Rectal smooth muscle tissue (tissue), 1 donor: ENCODE results near the gene EYS.
"Not testable (repeated sequence)": the region's sequence is repeated elsewhere in the genome, so short reads cannot be mapped to it uniquely, and the experiment has no call there.

Experiments
- H3K27ac ChIP-seq: one replicate; pipeline ENCODE4 v1.7.0; 2013; ENCODE audit warnings: low read depth, low read length, inconsistent platforms
- H3K27me3 ChIP-seq: one replicate; pipeline ENCODE4 v1.7.0; 2013; ENCODE audit warnings: low read length; ENCODE audit not compliant: control insufficient read depth, insufficient read depth
- H3K36me3 ChIP-seq: one replicate; pipeline ENCODE4 v1.7.0; 2013; ENCODE audit warnings: low read length; ENCODE audit not compliant: control insufficient read depth, insufficient read depth
- H3K4me1 ChIP-seq: one replicate; pipeline ENCODE4 v1.7.0; 2013; ENCODE audit warnings: low read length; ENCODE audit not compliant: control insufficient read depth, insufficient read depth
- H3K4me3 ChIP-seq: one replicate; pipeline ENCODE4 v1.7.0; 2013; ENCODE audit warnings: low read length
- H3K9ac ChIP-seq: one replicate; pipeline ENCODE4 v1.7.0; 2013; ENCODE audit warnings: low read length

EYS gene

GRCh38 chr6:64030950-64031618, 1675.9 kb downstream of the EYS start:
- not testable (repeated sequence) for H3K4me1 ChIP-seq, H3K27me3 ChIP-seq, H3K36me3 ChIP-seq, H3K9ac ChIP-seq, H3K27ac ChIP-seq, H3K4me3 ChIP-seq

DNA sequence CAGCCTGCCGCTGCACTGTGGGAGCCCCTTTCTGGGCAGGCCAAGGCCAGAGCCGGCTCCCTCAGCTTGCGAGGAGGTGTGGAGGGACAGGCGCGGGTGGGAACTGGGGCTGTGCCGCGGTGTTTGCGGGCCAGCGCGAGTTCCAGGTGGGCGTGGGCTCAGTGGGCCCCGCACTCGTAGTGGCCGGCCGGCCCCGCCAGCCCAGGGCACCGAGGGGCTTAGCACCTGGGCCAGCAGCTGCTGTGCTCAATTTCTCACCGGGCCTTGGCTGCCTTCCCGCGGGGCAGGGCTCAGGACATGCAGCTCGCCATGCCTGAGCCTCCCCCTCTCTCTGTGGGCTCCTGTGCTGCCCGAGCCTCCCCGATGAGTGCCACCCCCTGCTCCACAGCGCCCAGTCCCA, 1683.3 kb downstream of the EYS start:
- Histone ChIP-seq H3K27me3 (no peaks in the 10 kb centered on the region), H3K4me3 (no peak overlapping the region), H3K9ac (no peak overlapping the region), H3K4me1 (no peaks in the 10 kb centered on the region), H3K36me3 (no peaks in the 10 kb centered on the region), H3K27ac (no peak overlapping the region)

GRCh38 chr6:64014595-64014994, 1692.4 kb downstream of the EYS start:
- Histone ChIP-seq H3K27me3 (no peaks in the 10 kb centered on the region), H3K27ac (no peak overlapping the region), H3K9ac (no peak overlapping the region), H3K4me1 (no peaks in the 10 kb centered on the region), H3K36me3 (no peaks in the 10 kb centered on the region), H3K4me3 (no peak overlapping the region)

GRCh38 chr6:64013011-64013410, 1694.0 kb downstream of the EYS start:
- Histone ChIP-seq H3K4me1 (no peaks in the 10 kb centered on the region), H3K27ac (no peak overlapping the region), H3K36me3 (no peaks in the 10 kb centered on the region), H3K27me3 (no peaks in the 10 kb centered on the region), H3K4me3 (no peak overlapping the region), H3K9ac (no peak overlapping the region)

- Histone ChIP-seq H3K36me3 (no peaks in the 10 kb centered on the region), H3K27ac (no peak overlapping the region), H3K4me1 (no peaks in the 10 kb centered on the region), H3K9ac (no peak overlapping the region), H3K4me3 (no peak overlapping the region), H3K27me3 (no peaks in the 10 kb centered on the region)
Measured at GRCh38 chr6:64012351-64013001, 1694.5 kb downstream of the EYS start.

DNA sequence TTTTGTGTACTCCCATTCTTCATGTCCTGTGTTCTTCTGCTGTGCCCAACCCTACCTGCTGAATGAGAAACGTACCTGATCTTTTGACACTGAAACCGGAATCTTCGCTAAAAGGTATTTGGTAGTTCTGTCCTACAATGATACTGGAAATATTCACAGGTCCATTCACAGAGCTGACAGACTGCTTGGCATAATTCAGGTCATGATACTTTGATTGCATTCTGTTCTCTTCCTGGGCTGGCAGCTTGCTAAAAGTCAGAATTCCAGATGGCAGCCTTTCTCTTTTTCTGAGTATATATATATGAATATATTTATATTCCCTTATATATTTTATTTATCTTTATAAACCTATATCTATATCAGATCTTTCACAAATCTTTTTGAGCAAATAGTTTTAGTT, 1696.4 kb downstream of the EYS start:
- Histone ChIP-seq H3K36me3 (no peaks in the 10 kb centered on the region), H3K4me3 (no peak overlapping the region), H3K27me3 (no peaks in the 10 kb centered on the region), H3K9ac (no peak overlapping the region), H3K27ac (no peak overlapping the region), H3K4me1 (no peaks in the 10 kb centered on the region)

- Histone ChIP-seq H3K4me1 (no peaks in the 10 kb centered on the region), H3K27me3 (no peaks in the 10 kb centered on the region), H3K4me3 (no peak overlapping the region)
Measured at GRCh38 chr6:64010010-64010409, 1697.0 kb downstream of the EYS start.

DNA sequence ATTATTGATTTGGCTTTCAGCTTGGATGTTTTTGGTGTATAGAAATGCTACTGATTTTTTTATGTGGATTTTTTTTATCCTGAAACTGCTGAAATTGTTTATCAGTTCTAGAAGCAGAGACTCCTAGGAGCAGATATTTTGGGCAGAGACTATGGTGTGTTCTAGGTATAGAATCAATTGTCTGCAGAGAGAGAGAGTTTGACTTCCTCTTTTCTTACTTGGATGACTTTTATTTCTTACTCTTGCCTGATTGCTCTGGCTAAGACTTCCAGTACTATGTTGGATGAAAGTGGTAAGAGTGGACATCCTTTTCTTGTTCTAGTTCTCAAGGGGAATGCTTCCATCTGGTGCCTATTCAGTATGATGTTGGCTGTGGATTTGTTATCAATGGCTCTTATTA, 1700.8 kb downstream of the EYS start:
- Histone ChIP-seq H3K27ac (no peak overlapping the region), H3K36me3 (no peaks in the 10 kb centered on the region), H3K4me3 (no peak overlapping the region), H3K27me3 (no peaks in the 10 kb centered on the region), H3K4me1 (no peaks in the 10 kb centered on the region), H3K9ac (no peak overlapping the region)

More at GRCh38 chr6:64010010-64010409, 1697.0 kb downstream of the EYS start:
- H3K27ac ChIP-seq: no peak overlapping the region
- no peak overlapping the region for H3K9ac ChIP-seq
- no peaks in the 10 kb centered on the region for H3K36me3 ChIP-seq

GRCh38 chr6:64000818-64001491, 1706.1 kb downstream of the EYS start:
- H3K36me3 ChIP-seq: no peaks in the 10 kb centered on the region
- no peak overlapping the region for H3K4me3 ChIP-seq
- no peak overlapping the region for H3K27ac ChIP-seq
- H3K27me3 ChIP-seq: no peaks in the 10 kb centered on the region
- H3K9ac ChIP-seq: no peak overlapping the region
- H3K4me1 ChIP-seq: no peaks in the 10 kb centered on the region

- no peaks in the 10 kb centered on the region for H3K4me1 ChIP-seq
- H3K36me3 ChIP-seq: no peaks in the 10 kb centered on the region
- no peak overlapping the region for H3K27ac ChIP-seq
- H3K4me3 ChIP-seq: no peak overlapping the region
- no peaks in the 10 kb centered on the region for H3K27me3 ChIP-seq
- no peak overlapping the region for H3K9ac ChIP-seq
Measured at GRCh38 chr6:63999613-64000012, 1707.4 kb downstream of the EYS start.

DNA sequence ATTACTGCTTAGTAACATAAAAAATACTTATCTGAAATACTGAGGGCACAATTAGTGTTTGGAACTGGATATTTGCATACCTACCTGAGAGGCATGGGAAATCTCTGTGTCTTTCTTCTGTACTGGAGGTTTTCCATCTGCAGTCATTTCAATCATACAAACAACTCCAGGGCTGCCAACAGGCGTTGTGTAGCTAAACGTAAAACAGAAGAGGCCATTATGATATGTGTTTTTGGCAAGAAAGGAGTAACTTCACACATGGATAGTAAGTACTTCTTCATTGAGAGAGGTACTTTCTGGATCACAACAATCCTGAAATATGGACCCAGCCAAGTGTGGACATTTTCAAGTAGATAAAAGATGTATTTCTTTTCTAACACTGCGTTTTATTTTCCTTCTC, 1708.0 kb downstream of the EYS start:
- Histone ChIP-seq H3K27ac (no peak overlapping the region), H3K9ac (no peak overlapping the region), H3K4me1 (no peaks in the 10 kb centered on the region), H3K4me3 (no peak overlapping the region), H3K36me3 (no peaks in the 10 kb centered on the region), H3K27me3 (no peaks in the 10 kb centered on the region)

DNA sequence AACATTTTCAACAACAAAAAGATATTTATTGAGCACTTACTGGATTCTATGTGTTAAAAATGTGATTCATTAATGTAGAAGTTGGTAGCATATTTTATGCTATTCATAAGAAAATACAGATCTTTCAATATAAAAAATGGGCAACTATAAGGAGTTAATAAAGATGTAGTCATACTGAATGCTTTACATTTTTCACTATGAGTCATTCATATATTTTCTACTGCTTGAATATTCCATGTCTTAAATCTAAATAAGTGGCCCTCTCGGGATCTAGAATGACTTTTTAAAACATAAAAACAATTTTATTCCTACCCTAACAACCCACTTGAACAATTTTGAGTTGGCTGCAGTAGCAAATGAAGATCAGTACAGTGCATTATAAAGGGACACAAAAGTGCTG, 1709.3 kb downstream of the EYS start:
- Histone ChIP-seq H3K9ac (no peak overlapping the region), H3K27me3 (no peaks in the 10 kb centered on the region), H3K4me1 (no peaks in the 10 kb centered on the region), H3K27ac (no peak overlapping the region), H3K4me3 (no peak overlapping the region), H3K36me3 (no peaks in the 10 kb centered on the region)

GRCh38 chr6:63997221-63997620, 1709.8 kb downstream of the EYS start:
- Histone ChIP-seq H3K9ac (no peak overlapping the region), H3K4me1 (no peaks in the 10 kb centered on the region), H3K27me3 (no peaks in the 10 kb centered on the region), H3K4me3 (no peak overlapping the region), H3K36me3 (no peaks in the 10 kb centered on the region), H3K27ac (no peak overlapping the region)
